NCI-H1436 treated with DMSO at 0.1 percent for 48 hours (cell line): ENCODE data around the gene ACOT4.
A peak's percentile ranks its signal among the peaks of the same experiment; 100 is the strongest.
"Not testable (repeated sequence)": the region's sequence is repeated elsewhere in the genome, so short reads cannot be mapped to it uniquely, and the experiment has no call there.

Experiments
- DNase-seq: peaks from one replicate; lab custom pipeline; 2025; lab: John Stamatoyannopoulos, UW

Gene ACOT4

GRCh38 chr14:73591690-73592449 lies at the start of gene ACOT4:
Gene ACOT4, plus strand, starts transcription at chr14:73591873. Its CDS starts 87 bp downstream, at chr14:73591960.
- DNase-seq = no peak

- DNase-seq = not testable (repeated sequence)
These were observed 48.7 kb upstream of the ACOT4 start for GRCh38 chr14:73542961-73543360.

- DNase-seq = not testable (repeated sequence)
These were observed 46.3 kb upstream of the ACOT4 start for GRCh38 chr14:73545353-73545752.

GRCh38 chr14:73549097-73549496 lies 42.6 kb upstream of the ACOT4 start:
- not testable (repeated sequence) for DNase-seq

- not testable (repeated sequence) for DNase-seq
These were observed 41.7 kb upstream of the ACOT4 start for GRCh38 chr14:73549889-73550524.

GRCh38 chr14:73553845-73554244 lies 37.8 kb upstream of the ACOT4 start:
- DNase-seq = no peak

GRCh38 chr14:73557201-73557600 lies 34.5 kb upstream of the ACOT4 start:
- not testable (repeated sequence) for DNase-seq

GRCh38 chr14:73558238-73558637 lies 33.4 kb upstream of the ACOT4 start:
- not testable (repeated sequence) for DNase-seq

- DNase-seq = not testable (repeated sequence)
These were observed 29.4 kb upstream of the ACOT4 start for GRCh38 chr14:73562256-73562655.

GRCh38 chr14:73562696-73563095 lies 29.0 kb upstream of the ACOT4 start:
- not testable (repeated sequence) for DNase-seq

- not testable (repeated sequence) for DNase-seq
These were observed 25.2 kb upstream of the ACOT4 start for GRCh38 chr14:73566431-73566830.

- DNase-seq = not testable (repeated sequence)
These were observed 24.7 kb upstream of the ACOT4 start for GRCh38 chr14:73566935-73567334.

- DNase-seq = no peak
These were observed 24.3 kb upstream of the ACOT4 start for GRCh38 chr14:73567358-73567757.

GRCh38 chr14:73567951-73568885 lies 23.5 kb upstream of the ACOT4 start:
- no peak for DNase-seq

GRCh38 chr14:73568886-73569184 lies 22.8 kb upstream of the ACOT4 start:
- not testable (repeated sequence) for DNase-seq

- DNase-seq = peak; percentile 30
These were observed 22.3 kb upstream of the ACOT4 start, which contains the start of gene ACOT2 for GRCh38 chr14:73569185-73569958. Gene ACOT2, plus strand, starts transcription at chr14:73569213. Its CDS starts 28 bp downstream, at chr14:73569241.

GRCh38 chr14:73570913-73571312 lies 20.8 kb upstream of the ACOT4 start:
- not testable (repeated sequence) for DNase-seq

GRCh38 chr14:73573034-73573433 lies 18.6 kb upstream of the ACOT4 start:
- not testable (repeated sequence) for DNase-seq

- DNase-seq = not testable (repeated sequence)
These were observed 17.9 kb upstream of the ACOT4 start for GRCh38 chr14:73573740-73574139.

- not testable (repeated sequence) for DNase-seq
These were observed 17.4 kb upstream of the ACOT4 start for GRCh38 chr14:73574251-73574650.

- no peak for DNase-seq
These were observed 15.3 kb upstream of the ACOT4 start for GRCh38 chr14:73576391-73576790.
